HEK293 (cell line): ENCODE results near the gene LIMCH1.

Experiments
- KLF16 ChIP-seq: fragments of 450-650 bp; formaldehyde crosslinking; IDR thresholded peaks from 2 replicates; pipeline ENCODE4 v1.5.1; 2017; ENCODE audit warnings: missing biosample characterization, missing genetic modification characterization
- PRDM1 ChIP-seq: fragments of 450-650 bp; formaldehyde crosslinking; IDR thresholded peaks from 2 replicates; pipeline ENCODE4; 2016; ENCODE audit warnings: missing biosample characterization, missing genetic modification characterization
- ZNF311 ChIP-seq: fragments of 450-650 bp; formaldehyde crosslinking; IDR thresholded peaks from 2 replicates; pipeline ENCODE4 v1.5.1; 2017; ENCODE audit warnings: missing biosample characterization, missing genetic modification characterization, borderline replicate concordance
- ZNF621 ChIP-seq: fragments of 450-650 bp; formaldehyde crosslinking; IDR thresholded peaks from 2 replicates; pipeline ENCODE4 v1.5.1; 2017; ENCODE audit warnings: missing biosample characterization, missing genetic modification characterization
- TF ChIP-seq, protein P1 (sequence below): fragments of 450-650 bp; formaldehyde crosslinking; IDR thresholded peaks from 2 replicates; pipeline ENCODE4 v1.5.1; 2016; ENCODE audit warnings: missing biosample characterization, missing genetic modification characterization
- TF ChIP-seq, protein P2 (sequence below): fragments of 450-650 bp; formaldehyde crosslinking; conservative IDR thresholded peaks from 2 replicates; pipeline ENCODE4 v1.5.1; 2016; ENCODE audit warnings: low read depth, missing biosample characterization, missing genetic modification characterization
- TF ChIP-seq, protein P3 (sequence below): fragments of 450-650 bp; formaldehyde crosslinking; IDR thresholded peaks from 2 replicates; pipeline ENCODE4 v1.5.1; 2016; ENCODE audit warnings: missing biosample characterization, missing genetic modification characterization, low read depth

DNA sequence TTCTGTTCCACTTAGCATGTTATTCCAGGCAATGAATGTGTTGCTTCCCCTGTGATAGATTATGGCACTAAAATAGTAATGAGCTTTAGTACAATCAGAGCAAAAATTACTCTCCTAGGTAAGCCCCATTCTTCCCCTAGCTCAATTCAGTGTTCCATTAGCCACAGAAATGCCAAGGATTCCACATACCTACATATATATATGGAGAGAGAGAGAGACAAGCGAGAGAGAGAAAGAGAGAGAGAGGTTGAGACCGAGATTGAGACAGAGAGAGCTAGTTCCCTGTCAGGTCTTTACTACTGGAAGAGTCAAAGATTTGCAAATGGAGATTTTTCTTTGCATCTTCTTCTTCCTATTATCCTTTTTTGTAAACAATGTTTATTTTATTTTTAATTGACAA, 8.7 kb downstream of the LIMCH1 start:
- TF ChIP-seq, protein P1, sequence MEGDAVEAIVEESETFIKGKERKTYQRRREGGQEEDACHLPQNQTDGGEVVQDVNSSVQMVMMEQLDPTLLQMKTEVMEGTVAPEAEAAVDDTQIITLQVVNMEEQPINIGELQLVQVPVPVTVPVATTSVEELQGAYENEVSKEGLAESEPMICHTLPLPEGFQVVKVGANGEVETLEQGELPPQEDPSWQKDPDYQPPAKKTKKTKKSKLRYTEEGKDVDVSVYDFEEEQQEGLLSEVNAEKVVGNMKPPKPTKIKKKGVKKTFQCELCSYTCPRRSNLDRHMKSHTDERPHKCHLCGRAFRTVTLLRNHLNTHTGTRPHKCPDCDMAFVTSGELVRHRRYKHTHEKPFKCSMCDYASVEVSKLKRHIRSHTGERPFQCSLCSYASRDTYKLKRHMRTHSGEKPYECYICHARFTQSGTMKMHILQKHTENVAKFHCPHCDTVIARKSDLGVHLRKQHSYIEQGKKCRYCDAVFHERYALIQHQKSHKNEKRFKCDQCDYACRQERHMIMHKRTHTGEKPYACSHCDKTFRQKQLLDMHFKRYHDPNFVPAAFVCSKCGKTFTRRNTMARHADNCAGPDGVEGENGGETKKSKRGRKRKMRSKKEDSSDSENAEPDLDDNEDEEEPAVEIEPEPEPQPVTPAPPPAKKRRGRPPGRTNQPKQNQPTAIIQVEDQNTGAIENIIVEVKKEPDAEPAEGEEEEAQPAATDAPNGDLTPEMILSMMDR (tag by site-specific recombination) = no peak
- TF ChIP-seq PRDM1 (tag by site-specific recombination) = no peak
- no peak for TF ChIP-seq ZNF311 (tag by site-specific recombination)
- TF ChIP-seq, protein P2, sequence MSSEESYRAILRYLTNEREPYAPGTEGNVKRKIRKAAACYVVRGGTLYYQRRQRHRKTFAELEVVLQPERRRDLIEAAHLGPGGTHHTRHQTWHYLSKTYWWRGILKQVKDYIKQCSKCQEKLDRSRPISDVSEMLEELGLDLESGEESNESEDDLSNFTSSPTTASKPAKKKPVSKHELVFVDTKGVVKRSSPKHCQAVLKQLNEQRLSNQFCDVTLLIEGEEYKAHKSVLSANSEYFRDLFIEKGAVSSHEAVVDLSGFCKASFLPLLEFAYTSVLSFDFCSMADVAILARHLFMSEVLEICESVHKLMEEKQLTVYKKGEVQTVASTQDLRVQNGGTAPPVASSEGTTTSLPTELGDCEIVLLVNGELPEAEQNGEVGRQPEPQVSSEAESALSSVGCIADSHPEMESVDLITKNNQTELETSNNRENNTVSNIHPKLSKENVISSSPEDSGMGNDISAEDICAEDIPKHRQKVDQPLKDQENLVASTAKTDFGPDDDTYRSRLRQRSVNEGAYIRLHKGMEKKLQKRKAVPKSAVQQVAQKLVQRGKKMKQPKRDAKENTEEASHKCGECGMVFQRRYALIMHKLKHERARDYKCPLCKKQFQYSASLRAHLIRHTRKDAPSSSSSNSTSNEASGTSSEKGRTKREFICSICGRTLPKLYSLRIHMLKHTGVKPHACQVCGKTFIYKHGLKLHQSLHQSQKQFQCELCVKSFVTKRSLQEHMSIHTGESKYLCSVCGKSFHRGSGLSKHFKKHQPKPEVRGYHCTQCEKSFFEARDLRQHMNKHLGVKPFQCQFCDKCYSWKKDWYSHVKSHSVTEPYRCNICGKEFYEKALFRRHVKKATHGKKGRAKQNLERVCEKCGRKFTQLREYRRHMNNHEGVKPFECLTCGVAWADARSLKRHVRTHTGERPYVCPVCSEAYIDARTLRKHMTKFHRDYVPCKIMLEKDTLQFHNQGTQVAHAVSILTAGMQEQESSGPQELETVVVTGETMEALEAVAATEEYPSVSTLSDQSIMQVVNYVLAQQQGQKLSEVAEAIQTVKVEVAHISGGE (tag by site-specific recombination) = no peak
- TF ChIP-seq KLF16 (tag by site-specific recombination) = no peak
- no peak for TF ChIP-seq ZNF621 (tag by site-specific recombination)
- TF ChIP-seq, protein P3, sequence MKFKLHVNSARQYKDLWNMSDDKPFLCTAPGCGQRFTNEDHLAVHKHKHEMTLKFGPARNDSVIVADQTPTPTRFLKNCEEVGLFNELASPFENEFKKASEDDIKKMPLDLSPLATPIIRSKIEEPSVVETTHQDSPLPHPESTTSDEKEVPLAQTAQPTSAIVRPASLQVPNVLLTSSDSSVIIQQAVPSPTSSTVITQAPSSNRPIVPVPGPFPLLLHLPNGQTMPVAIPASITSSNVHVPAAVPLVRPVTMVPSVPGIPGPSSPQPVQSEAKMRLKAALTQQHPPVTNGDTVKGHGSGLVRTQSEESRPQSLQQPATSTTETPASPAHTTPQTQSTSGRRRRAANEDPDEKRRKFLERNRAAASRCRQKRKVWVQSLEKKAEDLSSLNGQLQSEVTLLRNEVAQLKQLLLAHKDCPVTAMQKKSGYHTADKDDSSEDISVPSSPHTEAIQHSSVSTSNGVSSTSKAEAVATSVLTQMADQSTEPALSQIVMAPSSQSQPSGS (tag by site-specific recombination) = no peak
